ENCODE results near the gene LPIN3. TPM values are rescaled to one million over a fixed set of nuclear protein-coding genes. Genes with fewer than 3 reads are reported as not detected.

Gene LPIN3
- total RNA-seq, 6 donors from 2014 or later = 9.4 to 78.6 (median 14.2) TPM

DNA sequence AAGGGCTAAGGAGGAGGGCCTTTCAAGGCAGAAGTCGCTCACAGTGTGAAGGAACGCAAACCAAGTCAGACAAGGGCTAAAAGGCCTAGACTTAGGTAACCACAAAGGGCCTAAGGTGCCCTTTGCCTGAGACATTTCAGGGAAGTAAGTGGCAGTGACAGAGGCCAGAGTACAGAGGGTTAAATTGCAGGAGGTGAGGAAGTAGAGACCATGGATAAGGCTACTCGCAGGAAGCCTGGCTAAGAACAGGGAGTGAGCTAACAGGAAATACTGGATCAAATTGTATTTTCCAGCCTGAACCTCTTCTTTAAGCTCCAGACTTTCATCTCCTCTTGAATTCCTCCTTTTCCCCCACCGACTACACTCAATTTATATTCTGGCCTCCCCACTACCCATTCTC is 39.7 kb upstream of the LPIN3 start:
- Histone ChIP-seq H3K4me1 (peaks cover 5 to 15% (median 10%) of the 10 kb centered on the region in 4 donors), H3K36me3 (no peaks in the 10 kb centered on the region), H3K4me3 (no peak overlapping the region), H3K27me3 (no peaks in the 10 kb centered on the region), H3K27ac (peak overlapping the region in 1 of 4 donors; percentile 35), H3K9me3 (no peaks in the 10 kb centered on the region)
- no peak for ATAC-seq (ENCODE audit: low FRiP score in 2 of 2)
- WGBS, 2 donors = 68 to 69% methylated on average over 4 of the region's 4 CpGs
- TF ChIP-seq POLR2A (IDR thresholded peaks at IDR 0.05) = no peak
- no peak for TF ChIP-seq POLR2AphosphoS5 (IDR thresholded peaks at IDR 0.05)
- no peak for TF ChIP-seq EP300 (IDR thresholded peaks at IDR 0.05)
- TF ChIP-seq CTCF (IDR thresholded peaks at IDR 0.05) = no peak
- no peak for DNase-seq

- H3K27me3 ChIP-seq = no peaks in the 10 kb centered on the region
- ATAC-seq (ENCODE audit: low FRiP score in 2 of 2) = no peak
Observed at GRCh38 chr20:41304002-41304401, 36.6 kb upstream of the LPIN3 start.

DNA sequence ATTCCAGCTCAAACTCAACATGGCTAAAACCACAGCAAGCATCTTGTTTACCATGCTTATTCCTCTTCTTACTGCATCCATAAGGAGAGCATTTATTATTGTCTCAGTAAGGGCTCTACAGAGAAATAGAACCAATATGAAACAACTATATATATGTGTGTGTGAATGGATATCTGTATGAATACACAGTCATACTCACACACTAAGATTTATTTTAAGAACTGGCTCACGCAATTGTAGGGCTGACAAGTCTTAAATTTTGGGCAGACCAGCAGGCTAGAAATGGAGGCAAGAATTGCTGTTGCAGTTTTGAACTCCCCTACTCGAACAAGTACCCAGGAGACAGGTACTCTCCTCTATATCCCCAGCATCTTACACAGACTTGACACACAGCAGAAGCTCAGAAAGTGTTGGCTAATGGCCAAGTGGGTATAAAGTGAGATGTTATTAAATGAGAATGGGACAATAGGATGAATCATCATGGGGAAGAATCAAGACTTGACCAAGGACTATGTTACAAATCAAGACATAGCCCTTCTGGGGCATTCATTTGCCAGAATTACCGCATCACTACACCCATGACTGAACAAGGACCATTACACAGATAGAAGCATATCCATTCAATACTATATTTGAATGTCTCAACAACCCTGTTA is 36.1 kb upstream of the LPIN3 start:
- H3K9me3 ChIP-seq = no peaks in the 10 kb centered on the region
- no peaks in the 10 kb centered on the region for H3K27me3 ChIP-seq
- H3K4me3 ChIP-seq = no peak overlapping the region
- H3K4me1 ChIP-seq = peaks cover 14 to 27% (median 25%) of the 10 kb centered on the region in 4 donors
- no peak overlapping the region for H3K27ac ChIP-seq
- 95 to 97% methylated on average over 3 of the region's 3 CpGs for WGBS, 2 donors
- DNase-seq = no peak
- no peaks in the 10 kb centered on the region for H3K36me3 ChIP-seq
- TF ChIP-seq CTCF (IDR thresholded peaks at IDR 0.05) (no peak), POLR2A (IDR thresholded peaks at IDR 0.05) (no peak), POLR2AphosphoS5 (IDR thresholded peaks at IDR 0.05) (no peak), EP300 (IDR thresholded peaks at IDR 0.05) (no peak)
- ATAC-seq (ENCODE audit: low FRiP score in 2 of 2) = no peak

More at GRCh38 chr20:41304002-41304401, 36.6 kb upstream of the LPIN3 start:
- Histone ChIP-seq H3K36me3 (no peaks in the 10 kb centered on the region), H3K4me1 (peaks cover 9 to 25% (median 20%) of the 10 kb centered on the region in 4 donors), H3K27ac (no peak overlapping the region), H3K4me3 (no peak overlapping the region), H3K9me3 (no peaks in the 10 kb centered on the region)
- DNase-seq = no peak
- TF ChIP-seq EP300 (IDR thresholded peaks at IDR 0.05) (no peak), POLR2A (IDR thresholded peaks at IDR 0.05) (no peak), POLR2AphosphoS5 (IDR thresholded peaks at IDR 0.05) (no peak), CTCF (IDR thresholded peaks at IDR 0.05) (no peak)
- 70 to 80% methylated on average over 1 of the region's 1 CpG for WGBS, 2 donors

DNA sequence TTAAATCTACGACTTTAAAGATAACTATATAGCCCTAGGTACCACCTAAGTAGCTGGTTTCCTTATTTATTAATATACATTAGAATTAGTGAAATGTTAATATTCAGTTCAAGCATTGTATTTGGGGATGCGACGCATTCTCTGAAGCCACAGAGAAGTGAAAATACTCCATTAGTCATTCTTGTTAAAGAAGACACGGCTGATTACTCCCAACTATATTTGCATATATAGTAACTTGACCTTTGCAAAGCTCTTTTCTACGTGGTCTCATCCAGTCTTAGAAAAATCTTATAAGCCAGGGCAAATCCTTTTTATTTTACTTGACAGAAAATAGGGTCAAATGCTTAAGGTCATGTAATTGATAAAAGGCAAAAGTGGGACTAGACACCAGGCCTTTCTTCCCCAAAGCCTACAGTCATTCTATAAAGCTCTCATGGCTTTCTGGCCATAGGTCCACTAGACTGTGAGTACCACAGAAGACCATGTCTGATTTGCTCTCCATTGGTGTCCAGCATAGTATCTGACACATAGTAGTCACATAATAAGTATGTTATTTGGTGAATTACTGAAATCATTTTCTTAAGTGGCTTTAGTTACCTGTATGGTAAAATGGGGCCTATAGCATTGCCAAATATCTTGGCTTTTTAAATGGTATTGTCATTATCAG is 34.4 kb upstream of the LPIN3 start:
- DNase-seq = no peak
- no peak overlapping the region for H3K27ac ChIP-seq
- 85 to 90% methylated on average over 5 of the region's 5 CpGs for WGBS, 2 donors
- no peak for ATAC-seq (ENCODE audit: low FRiP score in 2 of 2)
- H3K4me3 ChIP-seq = no peak overlapping the region
- peaks cover 17 to 21% (median 18%) of the 10 kb centered on the region in 4 donors for H3K4me1 ChIP-seq
- TF ChIP-seq POLR2AphosphoS5 (IDR thresholded peaks at IDR 0.05) (no peak), CTCF (IDR thresholded peaks at IDR 0.05) (no peak), POLR2A (IDR thresholded peaks at IDR 0.05) (no peak), EP300 (IDR thresholded peaks at IDR 0.05) (no peak)
- H3K27me3 ChIP-seq = no peaks in the 10 kb centered on the region
- H3K36me3 ChIP-seq = no peaks in the 10 kb centered on the region
- H3K9me3 ChIP-seq = no peaks in the 10 kb centered on the region

Measured in upper lobe of left lung (tissue), 6 donors.